Measurements from ENCODE around the gene IGSF21.
A peak's percentile ranks its signal among the peaks of the same experiment; 100 is the strongest.

IGSF21 gene

GRCh38 chr1:18107369-18108298, at the start of gene IGSF21:
IGSF21 (plus strand) TSS chr1:18107798; CDS start chr1:18108129, 331 bp downstream.
- DNase-seq: no peak

- no peak for DNase-seq
Observed at GRCh38 chr1:18058206-18058921, 49.2 kb upstream of the IGSF21 start.

GRCh38 chr1:18058981-18059605, 48.5 kb upstream of the IGSF21 start:
- DNase-seq: no peak

- no peak for DNase-seq
Observed at GRCh38 chr1:18060366-18060765, 47.2 kb upstream of the IGSF21 start.

- no peak for DNase-seq
Observed at GRCh38 chr1:18062185-18062584, 45.4 kb upstream of the IGSF21 start.

- DNase-seq: no peak
Observed at GRCh38 chr1:18064534-18064933, 43.1 kb upstream of the IGSF21 start.

GRCh38 chr1:18066576-18066975, 41.0 kb upstream of the IGSF21 start:
- DNase-seq: no peak

- DNase-seq: no peak
Observed at GRCh38 chr1:18069903-18070302, 37.7 kb upstream of the IGSF21 start.

- DNase-seq: no peak
Observed at GRCh38 chr1:18072066-18072465, 35.5 kb upstream of the IGSF21 start.

- no peak for DNase-seq
Observed at GRCh38 chr1:18073066-18073642, 34.4 kb upstream of the IGSF21 start.

- DNase-seq: peak; percentile 82
Observed at GRCh38 chr1:18077657-18078215, 29.9 kb upstream of the IGSF21 start.

- no peak for DNase-seq
Observed at GRCh38 chr1:18079941-18080735, 27.5 kb upstream of the IGSF21 start.

GRCh38 chr1:18085387-18086074, 22.1 kb upstream of the IGSF21 start:
- no peak for DNase-seq

- no peak for DNase-seq
Observed at GRCh38 chr1:18088077-18088594, 19.5 kb upstream of the IGSF21 start.

GRCh38 chr1:18089488-18089887, 18.1 kb upstream of the IGSF21 start:
- no peak for DNase-seq

- DNase-seq: no peak
Observed at GRCh38 chr1:18090636-18091035, 17.0 kb upstream of the IGSF21 start.

- peak; percentile 22 for DNase-seq
Observed at GRCh38 chr1:18091660-18092446, 15.7 kb upstream of the IGSF21 start.

GRCh38 chr1:18093193-18093592, 14.4 kb upstream of the IGSF21 start:
- no peak for DNase-seq

- DNase-seq: no peak
Observed at GRCh38 chr1:18093646-18094045, 14.0 kb upstream of the IGSF21 start.

- DNase-seq: no peak
Observed at GRCh38 chr1:18094096-18094495, 13.5 kb upstream of the IGSF21 start.
